NCI-H1694 treated with DMSO at 0.1 percent for 48 hours (cell line): ENCODE results near the gene PSG3.
A peak's percentile ranks its signal among the peaks of the same experiment; 100 is the strongest.
"Not testable (repeated sequence)": the region's sequence is repeated elsewhere in the genome, so short reads cannot be mapped to it uniquely, and the experiment has no call there.

ENCODE experiments used
- DNase-seq: peaks from one replicate; lab custom pipeline; 2025; lab: John Stamatoyannopoulos, UW

PSG3 gene

GRCh38 chr19:42695811-42696503 is 44.3 kb downstream of the PSG3 start:
- no peak for DNase-seq

- no peak for DNase-seq
Observed at GRCh38 chr19:42693760-42694350, 46.4 kb downstream of the PSG3 start.

GRCh38 chr19:42683917-42684513 is 56.3 kb downstream of the PSG3 start:
- peak; percentile 3 for DNase-seq

GRCh38 chr19:42676326-42676725 is 64.0 kb downstream of the PSG3 start:
- DNase-seq: not testable (repeated sequence)

GRCh38 chr19:42674549-42674948 is 65.7 kb downstream of the PSG3 start:
- not testable (repeated sequence) for DNase-seq
